Measurements from ENCODE around the gene SESN2.

DNA sequence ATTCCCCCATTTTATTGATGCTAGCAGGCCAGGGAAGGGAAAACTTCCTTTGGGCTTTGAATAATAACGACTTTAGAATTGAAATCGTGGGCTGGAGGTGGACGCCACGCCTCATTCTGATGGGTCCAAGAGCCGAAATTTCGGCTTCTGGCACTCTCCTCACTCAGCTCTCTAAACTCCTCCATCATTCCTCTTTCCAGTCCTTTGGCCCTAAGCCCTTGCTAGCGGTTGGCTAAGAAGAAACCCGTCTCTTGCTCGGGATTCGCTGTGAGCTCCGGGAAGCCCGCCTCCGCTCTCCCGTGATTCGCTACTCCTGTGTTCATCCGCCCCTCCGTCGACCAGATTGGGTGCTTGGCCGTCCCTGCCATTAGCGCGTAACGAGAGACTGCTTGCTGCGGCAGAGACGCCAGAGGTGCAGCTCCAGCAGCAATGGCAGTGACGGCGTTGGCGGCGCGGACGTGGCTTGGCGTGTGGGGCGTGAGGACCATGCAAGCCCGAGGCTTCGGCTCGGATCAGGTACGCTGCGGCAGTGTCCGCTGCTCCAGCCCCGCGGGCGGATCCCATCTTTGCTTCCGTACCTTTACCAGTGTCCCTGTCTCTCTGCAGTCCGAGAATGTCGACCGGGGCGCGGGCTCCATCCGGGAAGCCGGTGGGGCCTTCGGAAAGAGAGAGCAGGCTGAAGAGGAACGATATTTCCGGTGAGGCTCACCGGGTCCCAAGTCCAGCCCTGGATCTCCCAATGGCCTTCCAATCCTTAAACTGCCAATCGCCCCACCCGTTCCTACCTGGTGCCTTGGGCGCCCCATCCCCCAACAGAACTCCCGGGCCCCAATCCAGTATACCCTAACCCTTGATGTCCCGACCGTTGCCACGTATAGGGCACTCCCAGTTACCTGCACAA lies 23.3 kb upstream of the SESN2 start, which contains the start of gene ATP5IF1:
- peak; percentile 99 for TF ChIP-seq POLR2A (IDR thresholded peaks at IDR 0.05; ENCODE audit: low read depth, low read length)
- peak; percentile 98 for TF ChIP-seq POLR2AphosphoS5 (IDR thresholded peaks at IDR 0.05; ENCODE audit: low read depth, low read length)
- TF ChIP-seq PAX5 (IDR thresholded peaks at IDR 0.05; ENCODE audit: insufficient read depth, low read length, severe bottlenecking), result no peak
- TF ChIP-seq TAF1 (IDR thresholded peaks at IDR 0.05; ENCODE audit: low read depth, low read length), result peak; percentile 94
- no peak for TF ChIP-seq SPI1 (IDR thresholded peaks at IDR 0.05; ENCODE audit: low read depth, low read length)
- TF ChIP-seq POU2F2 (IDR thresholded peaks at IDR 0.05; ENCODE audit: low read depth, low read length), result peak; percentile 80

All from GM12891 (cell line).